GM18517 (cell line): ENCODE data around the gene PHETA2.

ENCODE experiments used
- ATAC-seq: cut with Tn5 transposase; IDR thresholded peaks from one replicate; pipeline ENCODE4 v1.9.1; 2021; ENCODE audit warnings: mild to moderate bottlenecking, moderate library complexity; ENCODE audit not compliant: unreplicated experiment

PHETA2 gene

GRCh38 chr22:42074132-42074811 lies at the start of gene PHETA2:
TSS of gene PHETA2 (plus strand) at chr22:42074248. CDS start at chr22:42077294, 3,046 bp downstream.
- ATAC-seq: no peak

GRCh38 chr22:42025421-42025820 lies 48.6 kb upstream of the PHETA2 start:
- no peak for ATAC-seq

GRCh38 chr22:42026705-42027104 lies 47.3 kb upstream of the PHETA2 start:
- ATAC-seq: no peak

GRCh38 chr22:42033263-42034181 lies 40.5 kb upstream of the PHETA2 start:
- ATAC-seq: no peak

- ATAC-seq: no peak
These were observed 38.8 kb upstream of the PHETA2 start for GRCh38 chr22:42035256-42035655.

GRCh38 chr22:42039271-42039670 lies 34.8 kb upstream of the PHETA2 start:
- no peak for ATAC-seq

- no peak for ATAC-seq
These were observed 32.3 kb upstream of the PHETA2 start for GRCh38 chr22:42041784-42042183.

GRCh38 chr22:42050641-42051180 lies 23.3 kb upstream of the PHETA2 start:
- ATAC-seq: no peak

GRCh38 chr22:42052765-42053164 lies 21.3 kb upstream of the PHETA2 start:
- no peak for ATAC-seq

- ATAC-seq: no peak
These were observed 17.1 kb upstream of the PHETA2 start for GRCh38 chr22:42056757-42057511.

GRCh38 chr22:42060489-42060888 lies 13.6 kb upstream of the PHETA2 start:
- no peak for ATAC-seq

- no peak for ATAC-seq
These were observed 13.0 kb upstream of the PHETA2 start for GRCh38 chr22:42061041-42061440.

GRCh38 chr22:42062506-42063170 lies 11.4 kb upstream of the PHETA2 start:
- ATAC-seq: no peak

- ATAC-seq: no peak
These were observed 9.4 kb upstream of the PHETA2 start for GRCh38 chr22:42064629-42065028.

GRCh38 chr22:42065438-42066125 lies 8.5 kb upstream of the PHETA2 start:
- no peak for ATAC-seq

- ATAC-seq: no peak
These were observed 7.8 kb upstream of the PHETA2 start for GRCh38 chr22:42066126-42066761.

- no peak for ATAC-seq
These were observed 7.1 kb upstream of the PHETA2 start for GRCh38 chr22:42066937-42067336.

GRCh38 chr22:42067671-42068251 lies 6.3 kb upstream of the PHETA2 start:
- ATAC-seq: no peak

- no peak for ATAC-seq
These were observed 5.8 kb upstream of the PHETA2 start for GRCh38 chr22:42068291-42068690.
